Omental fat pad (tissue), 4 donors: ENCODE results near the gene MMEL1. TPM values are rescaled to one million over a fixed set of nuclear protein-coding genes. Genes with fewer than 3 reads are reported as not detected.
"Not testable (repeated sequence)": the region's sequence is repeated elsewhere in the genome, so short reads cannot be mapped to it uniquely, and the experiment has no call there.

Experiments used
- ATAC-seq: fragments of 150-250 bp; one replicate; pipeline ENCODE4 v1.9.1; 2016; ENCODE audit warnings: mild to moderate bottlenecking, moderate library complexity; ENCODE audit not compliant: low FRiP score
- DNase-seq: peaks from one replicate; pipeline ENCODE4 v3.0.0-alpha.2; 2019; ENCODE audit warnings: low spot score
- CTCF ChIP-seq, 3 donors: fragments of 450-650 bp; IDR thresholded peaks; one replicate each; pipeline ENCODE4 v1.5.1; 2016 to 2017; ENCODE audit warnings: antibody characterized with exemption in 3 of 3, mild to moderate bottlenecking in 3 of 3, moderate library complexity in 2 of 3
- total RNA-seq, 4 donors: library from RNA; depleted of rRNA; stranded (reverse); fragments of >200 nt; gene quantifications; one replicate each; pipeline ENCODE4 v1.1.0, GENCODE V29; 2016

The MMEL1 gene
- total RNA-seq, 4 donors from 2014 or later: 1.6 to 2.4 (median 1.6) TPM; not detected in 1

GRCh38 chr1:2582391-2582790 is 50.4 kb downstream of the MMEL1 start:
- DNase-seq (no peak), ATAC-seq (no peak)
- TF ChIP-seq CTCF (IDR thresholded peaks at IDR 0.05): no peak

GRCh38 chr1:2580691-2581090 is 52.1 kb downstream of the MMEL1 start:
- TF ChIP-seq CTCF (IDR thresholded peaks at IDR 0.05): no peak
- DNase-seq: no peak

GRCh38 chr1:2578758-2579118 is 54.1 kb downstream of the MMEL1 start:
- no peak for ATAC-seq

More at GRCh38 chr1:2580691-2581090, 52.1 kb downstream of the MMEL1 start:
- no peak for ATAC-seq

GRCh38 chr1:2577565-2578075 is 55.2 kb downstream of the MMEL1 start:
- ATAC-seq, DNase-seq: not testable (repeated sequence)

More at GRCh38 chr1:2578758-2579118, 54.1 kb downstream of the MMEL1 start:
- DNase-seq: no peak
- TF ChIP-seq CTCF (IDR thresholded peaks at IDR 0.05): no peak

- ATAC-seq (no peak), DNase-seq (no peak)
- no peak for TF ChIP-seq CTCF (IDR thresholded peaks at IDR 0.05)
Observed at GRCh38 chr1:2575801-2576663, 56.8 kb downstream of the MMEL1 start.

- no peak for TF ChIP-seq CTCF (IDR thresholded peaks at IDR 0.05)
- DNase-seq (no peak), ATAC-seq (no peak)
Observed at GRCh38 chr1:2574350-2574749, 58.5 kb downstream of the MMEL1 start.

GRCh38 chr1:2573250-2573920 is 59.4 kb downstream of the MMEL1 start:
- no peak for DNase-seq
- no peak for TF ChIP-seq CTCF (IDR thresholded peaks at IDR 0.05)
- no peak for ATAC-seq
